Neuron (in vitro differentiated cells): ENCODE measurements around the gene DHX32.
A peak's percentile ranks its signal among the peaks of the same experiment; 100 is the strongest.

Experiments
- H2AFZ ChIP-seq: one replicate; pipeline ENCODE4 v1.6.1; 2013; ENCODE audit warnings: low read depth, mild to moderate bottlenecking, inconsistent platforms, low read length, moderate library complexity
- H3K27me3 ChIP-seq: one replicate; pipeline ENCODE4 v1.6.1; 2013; ENCODE audit warnings: low read length; ENCODE audit not compliant: insufficient read depth
- H3K36me3 ChIP-seq: one replicate; pipeline ENCODE4 v1.6.1; 2013; ENCODE audit warnings: low read length; ENCODE audit not compliant: insufficient read depth
- H3K4me1 ChIP-seq: one replicate; pipeline ENCODE4 v1.6.1; 2013; ENCODE audit warnings: low read length; ENCODE audit not compliant: insufficient read depth
- H3K4me3 ChIP-seq: 2 replicates; pipeline ENCODE4 v1.5.1; 2013; ENCODE audit warnings: mild to moderate bottlenecking, low read length, moderate library complexity
- H3K9me3 ChIP-seq: one replicate; pipeline ENCODE4 v1.6.1; 2013; ENCODE audit warnings: low read length

Gene DHX32

DNA sequence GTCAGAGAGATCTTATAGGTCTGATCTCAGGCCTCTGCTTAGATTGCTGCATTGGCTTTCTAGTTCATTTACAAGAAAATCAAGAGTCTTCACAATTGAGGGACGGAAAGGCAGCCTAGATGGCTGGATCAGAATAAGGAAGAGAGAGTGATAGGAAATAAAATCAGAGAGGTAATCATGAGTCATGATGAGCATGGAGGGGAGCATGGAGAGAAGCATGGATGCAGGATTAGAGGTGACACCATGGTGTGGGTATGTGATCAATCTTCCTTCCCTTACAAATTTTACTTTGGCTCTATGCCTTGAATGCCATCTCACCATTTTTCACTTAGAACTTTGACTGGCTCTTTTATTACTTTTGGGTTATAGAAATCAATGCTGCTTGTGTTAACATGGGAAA, 56.4 kb downstream of the DHX32 start:
- Histone ChIP-seq H3K4me1 (peaks cover 14% of the 10 kb centered on the region), H3K36me3 (peaks cover 37% of the 10 kb centered on the region), H2AFZ (no peak overlapping the region), H3K27me3 (no peaks in the 10 kb centered on the region), H3K4me3 (peak overlapping the region; percentile 91), H3K9me3 (no peaks in the 10 kb centered on the region)

DNA sequence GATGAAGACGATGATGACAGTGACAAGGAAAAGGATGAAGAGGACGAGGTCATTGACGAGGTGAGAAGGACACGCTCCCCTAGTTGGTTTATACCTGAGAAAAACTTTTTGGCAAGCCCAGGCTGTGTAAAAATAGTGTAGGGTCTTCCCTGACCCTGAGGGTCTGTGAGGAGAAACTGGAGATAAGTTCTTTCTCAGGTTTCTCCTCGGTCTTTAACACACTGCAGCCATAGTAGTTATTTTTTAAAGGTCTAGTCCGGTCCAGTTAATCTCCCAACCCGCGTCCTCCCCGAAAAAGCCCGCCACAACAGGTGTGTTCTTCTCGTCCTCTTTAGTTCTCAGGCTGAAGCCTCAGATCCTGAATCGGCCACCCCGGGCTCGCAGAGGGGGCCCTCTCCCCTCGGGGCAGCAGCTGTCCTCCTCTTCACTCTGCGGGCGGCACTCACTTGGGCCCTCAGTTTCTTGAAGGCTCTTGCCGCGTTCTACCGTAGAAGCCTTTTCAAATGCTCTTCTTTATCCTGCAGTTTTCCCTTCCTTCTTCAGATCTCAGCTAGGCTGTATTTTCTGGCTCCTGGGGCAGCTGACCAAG, 57.3 kb downstream of the DHX32 start:
- H3K27me3 ChIP-seq, result no peaks in the 10 kb centered on the region
- H3K4me1 ChIP-seq, result peaks cover 14% of the 10 kb centered on the region
- H3K4me3 ChIP-seq, result peak overlapping the region; percentile 91
- no peaks in the 10 kb centered on the region for H3K9me3 ChIP-seq
- H3K36me3 ChIP-seq, result peaks cover 27% of the 10 kb centered on the region
- H2AFZ ChIP-seq, result peak overlapping the region; percentile 17

GRCh38 chr10:125822878-125823662, 58.0 kb downstream of the DHX32 start, which contains the start of the genes BCCIP and UROS:
BCCIP (plus strand) TSS chr10:125823546; CDS start chr10:125823558, 12 bp downstream.
UROS (minus strand) TSS chr10:125823258; CDS start chr10:125816499, 6,759 bp downstream.
- H3K27me3 ChIP-seq, result no peaks in the 10 kb centered on the region
- no peaks in the 10 kb centered on the region for H3K9me3 ChIP-seq
- H3K4me3 ChIP-seq, result peak within 1 kb of the TSS; percentile 91
- H3K4me1 ChIP-seq, result peaks cover 14% of the 10 kb centered on the region
- H3K36me3 ChIP-seq, result peaks cover 20% of the 10 kb centered on the region
- H2AFZ ChIP-seq, result peak within 1 kb of the TSS; percentile 17

- Histone ChIP-seq H3K27me3 (no peaks in the 10 kb centered on the region), H3K9me3 (no peaks in the 10 kb centered on the region), H3K36me3 (peaks cover 6% of the 10 kb centered on the region), H3K4me1 (peaks cover 12% of the 10 kb centered on the region), H3K4me3 (no peak overlapping the region), H2AFZ (no peak overlapping the region)
Observed at GRCh38 chr10:125820701-125821100, 60.4 kb downstream of the DHX32 start.

GRCh38 chr10:125817337-125817946, 63.6 kb downstream of the DHX32 start:
- peaks cover 22% of the 10 kb centered on the region for H3K36me3 ChIP-seq
- no peak overlapping the region for H2AFZ ChIP-seq
- no peaks in the 10 kb centered on the region for H3K9me3 ChIP-seq
- H3K4me3 ChIP-seq, result no peak overlapping the region
- H3K4me1 ChIP-seq, result no peaks in the 10 kb centered on the region
- no peaks in the 10 kb centered on the region for H3K27me3 ChIP-seq

- Histone ChIP-seq H3K36me3 (peaks cover 22% of the 10 kb centered on the region), H3K4me1 (peaks cover 3% of the 10 kb centered on the region), H3K9me3 (no peaks in the 10 kb centered on the region), H3K27me3 (no peaks in the 10 kb centered on the region), H3K4me3 (no peak overlapping the region), H2AFZ (no peak overlapping the region)
Observed at GRCh38 chr10:125816548-125816947, 64.5 kb downstream of the DHX32 start.

DNA sequence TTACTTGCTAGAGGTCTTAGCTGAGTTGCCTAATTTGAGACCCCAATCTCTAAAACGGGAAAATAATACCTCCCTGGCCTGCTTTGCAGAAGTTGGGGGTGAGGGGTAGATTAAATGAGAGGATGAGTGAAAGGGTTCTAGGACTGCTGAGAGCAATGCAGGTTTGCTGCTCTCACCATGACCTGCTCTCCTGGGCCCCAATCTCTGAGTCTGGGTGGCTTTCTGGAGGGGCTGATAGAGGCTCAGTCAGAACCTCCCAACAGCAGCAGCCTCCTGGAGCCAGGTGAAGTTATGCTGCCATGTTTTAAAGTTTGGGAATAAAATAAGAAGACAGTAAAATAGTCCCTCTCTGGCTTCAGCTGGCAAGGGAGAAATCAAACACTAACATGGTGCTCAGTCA, 65.3 kb downstream of the DHX32 start:
- Histone ChIP-seq H3K27me3 (no peaks in the 10 kb centered on the region), H3K4me3 (no peak overlapping the region), H3K9me3 (no peaks in the 10 kb centered on the region), H2AFZ (no peak overlapping the region), H3K4me1 (peaks cover 7% of the 10 kb centered on the region), H3K36me3 (peaks cover 24% of the 10 kb centered on the region)

DNA sequence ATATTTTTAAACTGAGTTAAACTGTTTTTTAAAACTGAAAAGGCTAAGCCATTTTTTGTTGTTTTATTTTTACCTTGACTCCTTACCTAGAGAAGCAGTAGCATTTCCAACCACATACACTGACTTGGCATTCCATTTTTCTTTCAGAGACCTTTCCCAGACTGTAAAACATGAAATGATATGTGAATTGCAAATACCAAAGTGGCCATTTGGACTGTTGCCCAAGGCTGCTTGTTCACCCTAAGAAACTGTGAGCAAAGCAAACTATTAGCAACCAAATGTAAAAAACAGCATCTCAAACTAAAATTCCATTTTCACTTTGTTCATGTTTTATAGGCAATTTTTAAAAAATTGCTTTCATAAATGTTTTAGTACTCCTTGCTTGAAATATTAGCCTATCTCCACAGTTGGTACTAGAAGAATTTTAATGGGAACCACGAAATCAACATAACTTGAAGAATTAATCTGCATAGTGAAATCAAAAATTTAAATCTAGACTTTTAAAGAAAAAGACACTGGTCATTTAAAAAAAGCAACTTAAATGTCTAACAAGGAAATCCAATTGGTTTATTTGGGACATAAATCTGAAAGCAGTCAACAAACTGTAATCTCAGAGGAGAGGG, 68.9 kb downstream of the DHX32 start:
- Histone ChIP-seq H3K36me3 (peaks cover 31% of the 10 kb centered on the region), H3K4me3 (no peak overlapping the region), H3K9me3 (no peaks in the 10 kb centered on the region), H3K27me3 (no peaks in the 10 kb centered on the region), H3K4me1 (peaks cover 7% of the 10 kb centered on the region), H2AFZ (no peak overlapping the region)

GRCh38 chr10:125811251-125811650, 69.8 kb downstream of the DHX32 start:
- peaks cover 34% of the 10 kb centered on the region for H3K36me3 ChIP-seq
- H3K27me3 ChIP-seq, result no peaks in the 10 kb centered on the region
- no peaks in the 10 kb centered on the region for H3K9me3 ChIP-seq
- peaks cover 7% of the 10 kb centered on the region for H3K4me1 ChIP-seq
- no peak overlapping the region for H2AFZ ChIP-seq
- H3K4me3 ChIP-seq, result no peak overlapping the region

GRCh38 chr10:125808047-125808446, 73.0 kb downstream of the DHX32 start:
- peaks cover 1% of the 10 kb centered on the region for H3K9me3 ChIP-seq
- peaks cover 25% of the 10 kb centered on the region for H3K36me3 ChIP-seq
- no peak overlapping the region for H3K4me3 ChIP-seq
- H3K4me1 ChIP-seq, result peaks cover 7% of the 10 kb centered on the region
- H2AFZ ChIP-seq, result no peak overlapping the region
- H3K27me3 ChIP-seq, result no peaks in the 10 kb centered on the region

DNA sequence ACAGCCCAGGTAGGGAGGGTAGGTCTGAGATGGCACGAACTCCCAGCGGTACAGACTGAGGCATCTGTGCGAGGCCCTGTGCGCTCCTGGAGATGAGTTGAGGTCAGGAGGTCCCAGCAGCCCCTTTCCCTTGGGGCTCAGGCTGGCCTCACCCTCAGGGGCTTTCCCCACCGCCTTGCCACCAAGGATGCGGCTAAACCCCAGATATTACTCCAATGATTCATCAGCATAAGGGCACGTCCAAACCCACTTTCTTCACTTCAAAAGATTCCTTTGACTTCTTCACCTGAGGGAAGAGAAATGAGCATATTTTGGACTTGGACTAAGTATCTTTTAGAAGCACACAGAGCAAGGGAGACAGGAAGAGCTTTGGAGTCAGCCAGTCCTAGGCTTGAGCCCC, 78.4 kb downstream of the DHX32 start:
- H3K4me1 ChIP-seq, result no peaks in the 10 kb centered on the region
- H3K27me3 ChIP-seq, result no peaks in the 10 kb centered on the region
- no peak overlapping the region for H3K4me3 ChIP-seq
- peaks cover 4% of the 10 kb centered on the region for H3K9me3 ChIP-seq
- no peak overlapping the region for H2AFZ ChIP-seq
- peaks cover 21% of the 10 kb centered on the region for H3K36me3 ChIP-seq

DNA sequence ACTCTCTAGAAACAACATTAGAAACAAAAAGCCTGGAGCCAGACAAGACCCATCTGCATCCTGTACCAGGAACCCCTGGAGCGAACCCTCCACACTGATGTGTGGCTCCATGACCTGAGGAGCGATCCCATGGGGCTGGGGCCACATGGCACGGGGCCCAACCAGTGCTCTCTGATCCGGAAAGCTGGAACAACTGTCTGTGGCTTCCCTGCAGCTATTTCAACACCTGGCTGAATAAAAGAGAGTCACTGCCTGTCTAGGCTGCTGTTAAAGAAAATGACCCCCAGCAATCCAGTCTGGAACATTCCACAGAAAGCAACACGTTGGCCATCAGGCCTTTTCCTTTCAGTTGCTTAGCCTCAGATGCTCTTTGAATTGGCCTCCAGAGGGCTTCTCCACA, 79.0 kb downstream of the DHX32 start:
- no peaks in the 10 kb centered on the region for H3K4me1 ChIP-seq
- H3K27me3 ChIP-seq, result no peaks in the 10 kb centered on the region
- H3K4me3 ChIP-seq, result no peak overlapping the region
- H3K36me3 ChIP-seq, result peaks cover 20% of the 10 kb centered on the region
- H3K9me3 ChIP-seq, result peaks cover 4% of the 10 kb centered on the region
- H2AFZ ChIP-seq, result no peak overlapping the region

- Histone ChIP-seq H3K36me3 (peaks cover 19% of the 10 kb centered on the region), H3K27me3 (no peaks in the 10 kb centered on the region), H2AFZ (no peak overlapping the region), H3K4me1 (no peaks in the 10 kb centered on the region), H3K9me3 (peaks cover 4% of the 10 kb centered on the region), H3K4me3 (no peak overlapping the region)
Observed at GRCh38 chr10:125801574-125801973, 79.5 kb downstream of the DHX32 start.
